Liver (tissue), 3 donors: ENCODE data around the gene PDE4B.

ENCODE experiments used
- CTCF ChIP-seq: fragments of 150-350 bp; IDR thresholded peaks from 2 replicates; pipeline ENCODE4 v1.5.1; 2017; ENCODE audit warnings: improper control_type of control experiment, low read depth, low read length; ENCODE audit not compliant: missing input control
- TAF1 ChIP-seq: conservative IDR thresholded peaks from 2 replicates; pipeline ENCODE4 v1.6.1; 2016; ENCODE audit warnings: antibody characterized with exemption, mild to moderate bottlenecking
- YY1 ChIP-seq: IDR thresholded peaks from 2 replicates; pipeline ENCODE4 v1.6.1; 2016; ENCODE audit warnings: antibody characterized with exemption, mild to moderate bottlenecking
- TF ChIP-seq, protein P1 (sequence below): IDR thresholded peaks from 2 replicates; pipeline ENCODE4 v1.6.1; 2016; ENCODE audit warnings: antibody characterized with exemption
- donor health status: healthy.
- donor health status: healthy.

DNA sequence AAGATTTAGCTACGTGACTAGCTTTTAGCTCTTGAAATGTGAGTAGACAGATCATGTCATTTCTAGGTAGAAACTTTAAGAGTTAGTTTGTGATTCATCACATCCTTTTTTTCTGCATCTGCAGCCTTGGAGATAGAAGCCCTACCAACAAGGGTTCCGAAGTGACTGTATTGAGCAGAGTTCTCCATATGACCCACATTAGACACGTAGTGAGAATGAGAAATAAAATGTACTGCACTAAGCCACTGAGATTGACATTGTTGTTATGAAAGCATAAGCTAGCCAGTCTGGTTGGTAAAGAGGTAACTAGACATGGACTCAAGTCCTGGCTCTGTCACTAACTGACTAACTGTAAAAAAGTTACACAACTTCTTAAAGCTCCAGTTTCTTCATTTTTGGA, 296.1 kb downstream of the PDE4B start:
- no peak for TF ChIP-seq CTCF
- TF ChIP-seq YY1: no peak
- TF ChIP-seq, protein P1, sequence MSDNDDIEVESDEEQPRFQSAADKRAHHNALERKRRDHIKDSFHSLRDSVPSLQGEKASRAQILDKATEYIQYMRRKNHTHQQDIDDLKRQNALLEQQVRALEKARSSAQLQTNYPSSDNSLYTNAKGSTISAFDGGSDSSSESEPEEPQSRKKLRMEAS: no peak
- TF ChIP-seq TAF1: no peak
